Measurements from ENCODE around the gene PES1. TPM values are rescaled to one million over a fixed set of nuclear protein-coding genes. Genes with fewer than 3 reads are reported as not detected.
A peak's percentile ranks its signal among the peaks of the same experiment; 100 is the strongest.

The PES1 gene
- total RNA-seq, 1 donor from 2014 or later: 97.5 TPM

DNA sequence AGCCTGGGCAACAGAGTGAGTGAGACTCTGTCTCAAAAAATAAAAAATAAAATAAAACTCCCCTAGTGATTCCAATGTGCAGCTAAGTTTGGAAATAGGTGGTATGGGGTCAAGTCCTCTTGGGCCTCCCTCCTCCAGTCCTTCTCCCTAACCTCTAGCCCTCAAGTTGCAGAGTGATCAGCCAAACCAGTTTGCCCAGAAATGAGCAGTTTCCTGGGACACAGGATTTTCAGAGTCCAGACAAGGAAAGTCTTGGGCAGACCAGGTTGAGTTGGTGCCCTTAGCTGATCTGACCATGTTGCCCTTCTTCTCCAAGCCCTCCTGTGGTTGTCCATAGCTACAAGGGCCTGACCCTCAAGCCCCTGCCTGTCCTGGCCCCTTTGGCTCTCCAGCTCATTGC, 23.2 kb upstream of the PES1 start:
- H3K4me3 ChIP-seq (ENCODE audit: low read depth, low read length): no peak overlapping the region
- TF ChIP-seq, protein P1, sequence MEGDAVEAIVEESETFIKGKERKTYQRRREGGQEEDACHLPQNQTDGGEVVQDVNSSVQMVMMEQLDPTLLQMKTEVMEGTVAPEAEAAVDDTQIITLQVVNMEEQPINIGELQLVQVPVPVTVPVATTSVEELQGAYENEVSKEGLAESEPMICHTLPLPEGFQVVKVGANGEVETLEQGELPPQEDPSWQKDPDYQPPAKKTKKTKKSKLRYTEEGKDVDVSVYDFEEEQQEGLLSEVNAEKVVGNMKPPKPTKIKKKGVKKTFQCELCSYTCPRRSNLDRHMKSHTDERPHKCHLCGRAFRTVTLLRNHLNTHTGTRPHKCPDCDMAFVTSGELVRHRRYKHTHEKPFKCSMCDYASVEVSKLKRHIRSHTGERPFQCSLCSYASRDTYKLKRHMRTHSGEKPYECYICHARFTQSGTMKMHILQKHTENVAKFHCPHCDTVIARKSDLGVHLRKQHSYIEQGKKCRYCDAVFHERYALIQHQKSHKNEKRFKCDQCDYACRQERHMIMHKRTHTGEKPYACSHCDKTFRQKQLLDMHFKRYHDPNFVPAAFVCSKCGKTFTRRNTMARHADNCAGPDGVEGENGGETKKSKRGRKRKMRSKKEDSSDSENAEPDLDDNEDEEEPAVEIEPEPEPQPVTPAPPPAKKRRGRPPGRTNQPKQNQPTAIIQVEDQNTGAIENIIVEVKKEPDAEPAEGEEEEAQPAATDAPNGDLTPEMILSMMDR (conservative IDR thresholded peaks at IDR 0.05; ENCODE audit: low read depth, low read length): no peak
- no peak for DNase-seq (ENCODE audit: low read depth)

DNA sequence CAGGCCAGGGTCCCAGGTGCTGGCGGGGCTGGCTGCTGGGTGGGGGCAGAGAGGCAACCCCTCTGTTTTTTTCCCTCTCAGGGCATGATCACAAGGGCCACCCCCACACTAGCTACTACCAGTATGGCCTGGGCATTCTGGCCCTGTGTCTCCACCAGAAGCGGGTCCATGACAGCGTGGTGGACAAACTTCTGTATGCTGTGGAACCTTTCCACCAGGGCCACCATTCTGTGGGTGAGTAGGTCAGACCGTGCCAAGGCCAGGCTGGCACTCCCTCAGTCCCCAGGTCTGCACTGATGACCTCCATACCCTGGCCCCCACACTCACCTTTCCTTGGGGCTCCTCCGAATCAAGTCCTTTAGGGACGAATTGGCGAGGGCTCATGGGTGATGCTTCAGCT, 22.6 kb upstream of the PES1 start:
- TF ChIP-seq, protein P1 (conservative IDR thresholded peaks at IDR 0.05; ENCODE audit: low read depth, low read length): no peak
- no peak for DNase-seq (ENCODE audit: low read depth)
- H3K4me3 ChIP-seq (ENCODE audit: low read depth, low read length): no peak overlapping the region

DNA sequence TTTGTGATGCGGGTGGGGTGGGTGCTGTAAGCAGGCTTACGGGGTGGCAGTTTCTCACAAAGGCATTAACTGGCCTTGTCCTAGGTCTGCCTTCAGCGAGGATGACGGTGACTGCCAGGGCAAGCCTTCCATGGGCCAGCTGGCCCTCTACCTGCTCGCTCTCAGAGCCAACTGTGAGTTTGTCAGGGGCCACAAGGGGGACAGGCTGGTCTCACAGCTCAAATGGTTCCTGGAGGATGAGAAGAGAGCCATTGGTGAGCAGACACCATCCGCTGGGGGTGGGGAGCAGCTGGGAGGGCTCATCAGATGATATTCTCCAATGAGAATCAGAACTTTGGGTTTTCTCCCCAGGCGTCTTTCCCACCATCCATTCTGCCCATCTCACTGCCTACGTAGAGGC, 21.1 kb upstream of the PES1 start:
- DNase-seq (ENCODE audit: low read depth): no peak
- TF ChIP-seq, protein P1 (conservative IDR thresholded peaks at IDR 0.05; ENCODE audit: low read depth, low read length): no peak

DNA sequence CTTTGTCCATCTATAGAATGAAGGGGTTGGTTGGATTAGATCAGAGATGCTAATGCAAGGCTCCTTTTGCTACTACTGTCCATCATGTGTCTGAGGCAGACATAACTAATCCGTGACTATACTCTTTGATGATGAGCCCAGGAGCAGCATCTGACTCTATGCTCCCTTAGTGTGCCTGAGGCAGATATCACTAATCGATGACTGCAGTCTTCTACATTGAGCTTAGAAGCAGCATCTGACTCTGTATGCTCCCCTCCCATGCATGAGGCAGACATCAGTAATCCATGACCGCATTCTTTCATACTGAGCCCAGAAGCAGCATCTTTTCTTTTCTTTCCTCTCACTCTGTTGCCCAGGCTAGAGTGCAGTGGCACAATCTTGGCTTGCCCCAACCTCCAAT, 19.5 kb upstream of the PES1 start:
- TF ChIP-seq, protein P1 (conservative IDR thresholded peaks at IDR 0.05; ENCODE audit: low read depth, low read length): no peak
- no peak for DNase-seq (ENCODE audit: low read depth)

More for the DNA sequence above, 21.1 kb upstream of the PES1 start:
- H3K4me3 ChIP-seq (ENCODE audit: low read depth, low read length): no peak overlapping the region

DNA sequence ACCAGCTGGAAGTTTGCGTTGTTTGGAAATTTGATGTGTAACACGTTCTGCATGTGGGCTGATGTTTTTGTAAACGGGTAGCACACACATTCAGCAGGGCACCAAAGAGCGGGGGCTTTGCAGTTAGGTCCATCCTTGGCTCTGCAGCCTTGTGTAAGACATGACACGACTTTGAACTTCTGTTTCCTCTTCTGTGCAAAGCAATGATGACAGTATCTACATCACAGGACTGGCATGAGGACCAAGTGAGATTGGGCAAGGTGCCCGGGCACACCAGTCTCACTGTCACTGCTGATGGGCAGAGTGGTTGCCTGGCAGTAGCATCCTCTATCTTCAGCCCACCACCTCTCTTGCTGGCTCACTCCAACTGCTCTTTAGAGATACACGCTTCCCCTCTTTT, 18.6 kb upstream of the PES1 start:
- TF ChIP-seq, protein P1 (conservative IDR thresholded peaks at IDR 0.05; ENCODE audit: low read depth, low read length): no peak
- no peak overlapping the region for H3K4me3 ChIP-seq (ENCODE audit: low read depth, low read length)
- no peak for DNase-seq (ENCODE audit: low read depth)

More for the DNA sequence above, 19.5 kb upstream of the PES1 start:
- H3K4me3 ChIP-seq (ENCODE audit: low read depth, low read length): no peak overlapping the region

DNA sequence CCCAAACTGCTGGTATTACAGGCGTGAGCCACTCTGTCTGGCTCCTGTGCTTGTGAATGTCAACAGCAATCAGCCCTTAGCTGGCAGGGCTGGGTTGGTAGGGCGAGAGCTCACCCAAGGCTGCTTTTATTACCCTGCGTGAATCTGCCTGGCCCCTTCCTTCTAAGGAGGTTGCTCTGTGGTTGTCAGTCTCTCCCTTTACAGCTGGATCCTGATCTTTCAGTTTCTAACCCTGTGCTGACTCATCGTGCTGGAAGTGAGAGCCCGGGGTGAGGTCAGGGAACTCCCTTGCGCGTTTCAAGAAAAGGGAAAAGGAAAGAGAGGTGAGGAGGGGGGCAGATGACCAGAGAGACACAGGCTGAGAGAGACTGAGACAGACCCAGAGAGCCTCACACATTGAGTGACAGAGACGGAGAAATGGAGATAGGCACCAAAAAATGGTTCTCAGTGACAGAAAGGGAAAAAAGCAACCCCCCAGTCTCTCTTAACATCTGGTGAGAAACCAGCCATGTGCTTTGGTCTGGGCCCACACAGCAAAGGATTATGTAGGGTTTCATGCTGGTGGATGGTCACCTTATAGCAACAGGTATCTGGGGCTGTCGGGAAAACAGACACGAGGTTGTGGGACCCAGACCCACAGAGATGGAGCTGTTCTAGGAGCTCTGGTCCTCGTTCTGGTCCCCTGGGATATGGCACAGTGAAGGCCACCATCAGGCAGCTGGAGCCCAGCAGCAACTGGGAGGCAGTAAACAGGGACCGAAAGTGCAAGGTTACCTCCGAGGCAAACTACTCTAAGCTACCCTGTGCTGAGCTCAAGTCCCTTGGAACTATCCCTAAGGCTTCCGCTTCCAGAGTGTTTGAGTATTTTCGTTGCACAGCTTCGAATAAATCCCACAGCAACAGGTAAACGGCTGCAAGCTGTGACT, 17.8 kb upstream of the PES1 start:
- peak overlapping the region; percentile 66 for H3K4me3 ChIP-seq (ENCODE audit: low read depth, low read length)
- TF ChIP-seq, protein P1 (conservative IDR thresholded peaks at IDR 0.05; ENCODE audit: low read depth, low read length): no peak
- peak; percentile 71 for DNase-seq (ENCODE audit: low read depth)

DNA sequence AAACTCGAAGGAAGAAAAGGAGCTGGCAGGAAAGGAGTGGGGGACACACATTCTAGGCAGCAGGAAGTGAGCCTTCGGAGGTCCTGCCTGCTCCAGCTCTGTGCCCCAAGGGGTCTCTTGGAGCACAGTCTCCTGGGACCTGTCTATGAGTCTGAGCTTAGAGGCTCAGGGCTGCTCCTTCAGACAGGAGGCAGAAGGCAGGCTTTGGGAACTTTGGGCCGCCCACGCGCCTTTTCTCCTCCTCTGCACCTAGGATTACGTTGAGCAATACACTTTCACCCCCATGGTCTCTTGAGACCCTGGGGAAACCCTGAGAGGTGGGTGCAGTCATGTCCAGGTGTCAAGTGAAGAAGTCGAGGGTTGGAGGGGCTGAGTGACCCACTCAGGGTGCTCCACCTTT, 16.2 kb upstream of the PES1 start:
- TF ChIP-seq, protein P1 (conservative IDR thresholded peaks at IDR 0.05; ENCODE audit: low read depth, low read length): no peak
- H3K4me3 ChIP-seq (ENCODE audit: low read depth, low read length): peak overlapping the region; percentile 66
- no peak for DNase-seq (ENCODE audit: low read depth)

Data from epithelial cell of proximal tubule (primary cell).